Measurements from ENCODE around the gene LINGO1. TPM values are rescaled to one million over a fixed set of nuclear protein-coding genes. Genes with fewer than 3 reads are reported as not detected.

LINGO1 gene
- total RNA-seq, 4 donors from 2014 or later, result 0.13 to 0.87 (median 0.35) TPM

GRCh38 chr15:77627067-77627466 is 5.6 kb downstream of the LINGO1 start:
- WGBS, 2 donors (ENCODE audit: low coverage in 1 of 2), result 80% methylated on average over 1 of the region's 12 CpGs; no CpG with 5 or more reads in 1 of the 2 donors
- ATAC-seq, result no peak
- no peak overlapping the region for H3K4me3 ChIP-seq
- no peaks in the 10 kb centered on the region for H3K9me3 ChIP-seq
- TF ChIP-seq POLR2A (IDR thresholded peaks at IDR 0.05) (no peak), EP300 (IDR thresholded peaks at IDR 0.05) (no peak), POLR2AphosphoS5 (IDR thresholded peaks at IDR 0.05) (no peak), CTCF (IDR thresholded peaks at IDR 0.05) (no peak)
- no peaks in the 10 kb centered on the region for H3K36me3 ChIP-seq
- H3K4me1 ChIP-seq, result peaks cover 0 to 9% (median 3%) of the 10 kb centered on the region in 3 donors
- H3K27me3 ChIP-seq, result peaks cover 23% of the 10 kb centered on the region
- no peak overlapping the region for H3K27ac ChIP-seq

DNA sequence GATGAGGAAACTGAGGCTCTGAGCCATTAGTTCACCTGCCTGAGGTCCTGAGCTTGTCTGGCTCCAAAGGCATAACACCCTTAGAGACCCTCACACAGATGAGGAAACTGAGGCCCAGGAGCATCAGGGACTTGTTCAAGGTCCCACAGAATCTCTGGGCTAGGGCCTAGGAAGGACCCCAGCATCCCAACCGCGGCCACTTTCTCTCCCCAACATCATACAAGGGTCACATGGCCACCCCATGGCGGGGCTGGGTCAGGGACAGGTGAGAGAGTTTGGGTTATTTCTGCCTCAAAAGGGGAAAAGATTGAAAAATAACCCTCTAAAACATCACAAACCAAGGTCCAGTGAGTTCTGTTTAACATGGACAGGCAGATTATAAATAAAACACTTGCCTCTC is 6.7 kb downstream of the LINGO1 start:
- Histone ChIP-seq H3K27me3 (peaks cover 12% of the 10 kb centered on the region), H3K27ac (no peak overlapping the region), H3K4me1 (no peaks in the 10 kb centered on the region), H3K36me3 (no peaks in the 10 kb centered on the region), H3K9me3 (no peaks in the 10 kb centered on the region), H3K4me3 (no peak overlapping the region)
- ATAC-seq, result no peak
- WGBS, 2 donors (ENCODE audit: low coverage in 1 of 2), result 100% methylated on average over 2 of the region's 3 CpGs; no CpG with 5 or more reads in 1 of the 2 donors
- TF ChIP-seq CTCF (IDR thresholded peaks at IDR 0.05) (no peak), POLR2AphosphoS5 (IDR thresholded peaks at IDR 0.05) (no peak), POLR2A (IDR thresholded peaks at IDR 0.05) (no peak), EP300 (IDR thresholded peaks at IDR 0.05) (no peak)

DNA sequence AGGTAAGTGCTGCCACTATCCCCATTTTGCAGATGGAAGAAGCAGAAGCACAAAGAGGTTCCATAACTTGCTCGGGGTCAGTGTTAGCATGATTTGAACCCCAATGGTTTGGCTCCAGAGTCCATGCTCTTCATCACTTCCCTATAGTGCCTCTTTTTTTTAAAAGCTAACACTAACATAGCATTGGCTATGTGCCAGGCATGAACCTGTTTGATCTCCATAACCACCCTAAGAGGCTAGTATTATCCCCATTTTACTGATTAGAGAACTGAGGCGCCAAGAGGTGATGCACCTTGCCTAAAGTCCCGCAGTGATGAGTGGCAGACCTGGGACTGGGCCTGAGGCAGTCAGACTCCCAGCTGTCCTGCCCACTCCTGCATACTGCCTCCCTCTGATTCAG is 7.3 kb downstream of the LINGO1 start:
- TF ChIP-seq CTCF (IDR thresholded peaks at IDR 0.05) (no peak), POLR2AphosphoS5 (IDR thresholded peaks at IDR 0.05) (no peak), POLR2A (IDR thresholded peaks at IDR 0.05) (no peak), EP300 (IDR thresholded peaks at IDR 0.05) (no peak)
- Histone ChIP-seq H3K9me3 (no peaks in the 10 kb centered on the region), H3K4me3 (no peak overlapping the region), H3K27me3 (peaks cover 6% of the 10 kb centered on the region), H3K4me1 (no peaks in the 10 kb centered on the region), H3K27ac (no peak overlapping the region), H3K36me3 (no peaks in the 10 kb centered on the region)
- ATAC-seq, result no peak
- WGBS, 2 donors (ENCODE audit: low coverage in 1 of 2), result 80 to 90% methylated on average over 1 of the region's 3 CpGs

DNA sequence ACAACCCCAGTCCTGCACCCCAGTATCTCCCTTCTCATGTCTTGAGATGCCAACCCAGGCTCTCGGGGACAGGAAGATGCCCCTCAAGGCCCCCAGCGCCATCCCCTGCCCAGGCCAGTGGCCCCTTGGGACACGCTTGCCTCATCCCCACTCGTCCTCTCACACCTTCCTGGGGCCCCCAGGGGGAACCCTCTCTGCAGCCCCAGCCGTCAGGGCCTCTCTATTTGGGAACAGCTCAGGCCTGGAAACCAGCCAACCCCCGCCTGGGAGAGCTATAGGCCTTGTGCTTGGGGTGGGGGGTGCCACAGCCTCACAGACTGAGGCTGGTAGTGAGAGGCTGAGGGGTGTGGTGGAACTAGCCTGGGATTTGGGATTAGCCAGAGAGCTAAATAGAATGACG is 7.8 kb downstream of the LINGO1 start:
- H3K9me3 ChIP-seq, result no peaks in the 10 kb centered on the region
- ATAC-seq, result no peak
- H3K27ac ChIP-seq, result no peak overlapping the region
- peaks cover 1% of the 10 kb centered on the region for H3K27me3 ChIP-seq
- H3K4me3 ChIP-seq, result no peak overlapping the region
- 71 to 100% methylated on average over 1 to 3 of the region's 7 CpGs for WGBS, 2 donors (ENCODE audit: low coverage in 1 of 2)
- no peak for TF ChIP-seq CTCF (IDR thresholded peaks at IDR 0.05)
- no peak for TF ChIP-seq POLR2AphosphoS5 (IDR thresholded peaks at IDR 0.05)
- TF ChIP-seq POLR2A (IDR thresholded peaks at IDR 0.05), result no peak
- no peak for TF ChIP-seq EP300 (IDR thresholded peaks at IDR 0.05)
- no peaks in the 10 kb centered on the region for H3K4me1 ChIP-seq
- H3K36me3 ChIP-seq, result no peaks in the 10 kb centered on the region

GRCh38 chr15:77623755-77624524 is 8.8 kb downstream of the LINGO1 start:
- Histone ChIP-seq H3K4me1 (no peaks in the 10 kb centered on the region), H3K36me3 (no peaks in the 10 kb centered on the region), H3K27ac (no peak overlapping the region), H3K9me3 (no peaks in the 10 kb centered on the region), H3K4me3 (no peak overlapping the region), H3K27me3 (no peaks in the 10 kb centered on the region)
- TF ChIP-seq CTCF (IDR thresholded peaks at IDR 0.05) (no peak), EP300 (IDR thresholded peaks at IDR 0.05) (no peak), POLR2AphosphoS5 (IDR thresholded peaks at IDR 0.05) (no peak), POLR2A (IDR thresholded peaks at IDR 0.05) (no peak)
- ATAC-seq, result no peak
- 71% methylated on average over 5 of the region's 11 CpGs; no CpG with 5 or more reads in 1 of the 2 donors for WGBS, 2 donors (ENCODE audit: low coverage in 1 of 2)
